RWPE2 (cell line): Measurements from ENCODE around the gene MMP21.

Source experiments
- ATAC-seq: fragments of 200-7000 bp; cut with Tn5 transposase; 3 replicates; pipeline ENCODE4 v1.9.1; 2021; ENCODE audit warnings: low read depth
- DNase-seq: peaks from one replicate; pipeline ENCODE4 v3.0.0-alpha.2; 2020; ENCODE audit warnings: low spot score
- H3K27ac ChIP-seq: fragments of 450-650 bp; 2 replicates; pipeline ENCODE4 v1.5.1; 2017; ENCODE audit warnings: mild to moderate bottlenecking; ENCODE audit not compliant: poor library complexity, severe bottlenecking
- H3K27me3 ChIP-seq: fragments of 250-450 bp; sonication (Bioruptor Pico); 2 replicates; pipeline ENCODE4 v1.5.1; 2021; ENCODE audit warnings: mild to moderate bottlenecking, moderate library complexity; ENCODE audit not compliant: insufficient read depth, poor library complexity, severe bottlenecking
- H3K36me3 ChIP-seq: fragments of 250-450 bp; sonication (Bioruptor Pico); 2 replicates; pipeline ENCODE4 v1.5.1; 2020; ENCODE audit warnings: low read depth, mild to moderate bottlenecking, moderate library complexity
- H3K4me1 ChIP-seq: fragments of 250-450 bp; sonication (Bioruptor Pico); 2 replicates; pipeline ENCODE4 v1.5.1; 2021; ENCODE audit warnings: mild to moderate bottlenecking, moderate library complexity; ENCODE audit not compliant: insufficient read depth, poor library complexity, severe bottlenecking
- H3K4me3 ChIP-seq: fragments of 250-450 bp; sonication (Bioruptor Pico); 2 replicates; pipeline ENCODE4 v1.5.1; 2021; ENCODE audit warnings: mild to moderate bottlenecking, moderate library complexity; ENCODE audit not compliant: severe bottlenecking
- H3K9me3 ChIP-seq: fragments of 250-450 bp; sonication (Bioruptor Pico); 2 replicates; pipeline ENCODE4 v1.5.1; 2021; ENCODE audit warnings: mild to moderate bottlenecking, moderate library complexity; ENCODE audit not compliant: severe bottlenecking
- CTCF ChIP-seq: fragments of 450-650 bp; IDR thresholded peaks from one replicate; pipeline ENCODE4 v1.5.1; 2017; ENCODE audit warnings: mild to moderate bottlenecking, moderate library complexity; ENCODE audit not compliant: poor library complexity, severe bottlenecking

The MMP21 gene

GRCh38 chr10:125792342-125793300, 17.0 kb upstream of the MMP21 start:
- Histone ChIP-seq H3K4me3 (no peak overlapping the region), H3K27ac (no peak overlapping the region), H3K27me3 (no peaks in the 10 kb centered on the region), H3K36me3 (peaks cover 19% of the 10 kb centered on the region), H3K4me1 (no peaks in the 10 kb centered on the region), H3K9me3 (no peaks in the 10 kb centered on the region)
- ATAC-seq = no peak
- no peak for DNase-seq
- no peak for TF ChIP-seq CTCF

GRCh38 chr10:125788156-125789034, 12.8 kb upstream of the MMP21 start:
- no peak for ATAC-seq
- Histone ChIP-seq H3K9me3 (no peaks in the 10 kb centered on the region), H3K36me3 (peaks cover 9% of the 10 kb centered on the region; the same call in 1 of the 2 replicates), H3K4me3 (no peak overlapping the region), H3K27ac (no peak overlapping the region), H3K27me3 (no peaks in the 10 kb centered on the region), H3K4me1 (no peaks in the 10 kb centered on the region)
- DNase-seq = no peak
- TF ChIP-seq CTCF = no peak

- H3K36me3 ChIP-seq = no peaks in the 10 kb centered on the region
- H3K27ac ChIP-seq = no peak overlapping the region
- H3K4me3 ChIP-seq = no peak overlapping the region
- ATAC-seq = no peak
- no peaks in the 10 kb centered on the region for H3K4me1 ChIP-seq
- no peaks in the 10 kb centered on the region for H3K27me3 ChIP-seq
- no peaks in the 10 kb centered on the region for H3K9me3 ChIP-seq
- DNase-seq = no peak
- TF ChIP-seq CTCF = no peak
Measured at GRCh38 chr10:125785791-125786190, 10.2 kb upstream of the MMP21 start.

- no peak for DNase-seq
- no peaks in the 10 kb centered on the region for H3K36me3 ChIP-seq
- H3K9me3 ChIP-seq = no peaks in the 10 kb centered on the region
- no peaks in the 10 kb centered on the region for H3K27me3 ChIP-seq
- H3K27ac ChIP-seq = no peak overlapping the region
- no peak overlapping the region for H3K4me3 ChIP-seq
- no peak for TF ChIP-seq CTCF
- no peak for ATAC-seq
- no peaks in the 10 kb centered on the region for H3K4me1 ChIP-seq
Measured at GRCh38 chr10:125783957-125784356, 8.3 kb upstream of the MMP21 start.
